ENCODE measurements around the gene PHACTR3. TPM values are rescaled to one million over a fixed set of nuclear protein-coding genes. Genes with fewer than 3 reads are reported as not detected.

Gene PHACTR3
- total RNA-seq, 1 experiment from 2014 or later, result 0.11 TPM

DNA sequence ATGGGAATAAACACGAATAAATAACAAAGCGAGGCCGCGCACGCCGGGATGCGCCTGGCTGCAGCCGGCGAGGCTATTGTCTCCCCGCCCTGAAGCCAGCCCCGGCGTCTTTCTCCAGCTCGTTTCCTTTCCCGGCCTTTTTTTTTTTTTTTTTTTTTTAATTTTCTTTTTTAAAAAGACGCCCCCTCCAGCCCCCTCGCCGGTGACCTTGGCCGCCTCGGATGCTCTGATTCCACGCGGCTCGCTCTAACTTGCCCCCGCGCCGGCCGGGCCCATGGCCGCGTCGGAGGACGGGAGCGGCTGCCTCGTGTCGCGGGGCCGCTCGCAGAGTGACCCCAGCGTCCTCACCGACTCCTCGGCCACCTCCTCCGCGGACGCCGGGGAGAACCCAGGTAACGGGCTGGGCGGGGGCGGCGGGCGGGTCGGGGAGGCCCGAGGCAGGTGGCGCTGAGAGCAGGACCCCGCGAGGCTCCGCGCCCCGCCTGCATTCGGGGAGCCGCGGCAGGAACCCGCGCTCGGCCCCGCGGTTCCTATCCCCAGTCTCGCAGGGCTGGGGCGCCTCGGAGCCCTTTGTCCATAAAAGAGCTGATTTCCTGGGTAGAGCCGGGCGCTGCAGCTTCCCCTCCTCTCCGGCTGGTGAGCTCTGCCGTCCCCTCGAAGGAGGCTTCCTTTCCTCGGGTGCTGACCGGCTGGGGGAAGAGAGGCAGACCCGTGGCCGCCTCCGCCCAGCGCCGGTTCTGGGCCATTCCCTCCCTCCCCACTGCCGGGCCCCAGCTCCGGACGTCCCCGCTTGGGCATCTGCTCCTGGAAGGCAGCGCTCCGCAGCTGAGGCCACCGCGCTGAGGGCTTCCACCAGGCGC is 631 bp downstream of the PHACTR3 start:
- Histone ChIP-seq H3K27me3 (replicated peaks; ENCODE audit: control insufficient read depth, insufficient read depth, low read length) (peaks cover 8% of the 10 kb centered on the region), H3K4me1 (no peaks in the 10 kb centered on the region), H3K9me3 (no peaks in the 10 kb centered on the region), H3K36me3 (ENCODE audit: control insufficient read depth, insufficient read depth, low read length) (no peaks in the 10 kb centered on the region), H3K4me3 (ENCODE audit: low read depth, low read length) (no peak overlapping the region)
- intact Hi-C loops (cut with micrococcal nuclease; ENCODE audit: unreplicated experiment), result no loop called here
- Mint-ChIP-seq H3K27ac (ENCODE audit: unreplicated experiment) (no peak overlapping the region), H3K9me3 (ENCODE audit: unreplicated experiment) (no peaks in the 10 kb centered on the region), H3K4me1 (ENCODE audit: low read depth, unreplicated experiment) (no peaks in the 10 kb centered on the region), H3K4me3 (ENCODE audit: unreplicated experiment) (no peak overlapping the region), H3K27me3 (ENCODE audit: insufficient read depth, unreplicated experiment) (peaks cover 52% of the 10 kb centered on the region), H3K36me3 (ENCODE audit: insufficient read depth, unreplicated experiment) (no peaks in the 10 kb centered on the region)
- BruUV-seq (replicated peaks), result no TSS peak
- no peak for DNase-seq
- POLR2A ChIA-PET, result no interaction called here
- CTCF ChIA-PET, result no interaction called here
- no peak for TF ChIP-seq CTCF (IDR thresholded peaks at IDR 0.05; ENCODE audit: insufficient read depth in 1 of 2, low read depth in 1 of 2, low read length in 1 of 2, severe bottlenecking in 1 of 2, unreplicated experiment in 1 of 2)

DNA sequence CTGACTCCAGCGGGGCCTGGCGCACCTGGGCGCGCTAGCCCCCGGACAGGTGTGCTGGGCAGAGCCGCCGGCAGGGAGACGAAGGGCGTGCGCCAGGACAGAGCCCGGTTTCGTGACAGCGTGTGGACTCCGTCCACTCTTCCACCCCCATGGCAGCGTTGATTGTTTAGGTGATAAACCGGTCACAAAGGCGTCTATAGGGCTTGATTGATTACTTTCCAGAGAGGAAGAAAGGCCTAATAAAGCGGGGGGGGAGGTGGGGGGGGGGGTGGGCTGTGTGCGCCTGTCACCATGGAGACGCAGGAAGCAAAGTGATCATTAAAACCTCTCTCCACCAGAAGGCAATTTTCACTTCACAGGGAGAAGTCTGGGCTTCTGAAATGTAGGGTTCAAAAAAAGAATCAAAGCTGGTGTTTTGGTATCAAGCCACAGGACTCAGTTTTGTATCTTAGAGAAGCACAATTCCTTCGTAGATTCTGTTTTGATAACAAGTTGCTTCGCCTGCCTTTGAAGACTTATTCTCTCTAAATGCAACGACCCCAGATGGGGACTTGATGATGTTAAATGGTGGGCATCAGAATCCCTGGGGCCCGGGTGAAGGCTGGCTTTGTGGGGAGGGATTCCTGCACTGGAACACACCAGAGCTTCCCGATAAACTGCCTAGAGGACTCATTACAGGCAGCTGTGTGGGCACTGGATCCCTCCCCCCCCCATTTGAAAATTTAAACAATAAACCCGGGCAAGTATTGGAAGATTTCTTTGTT is 1.4 kb downstream of the PHACTR3 start:
- no peaks in the 10 kb centered on the region for H3K4me1 ChIP-seq
- Mint-ChIP-seq H3K27me3 (ENCODE audit: insufficient read depth, unreplicated experiment) (peaks cover 50% of the 10 kb centered on the region), H3K4me1 (ENCODE audit: low read depth, unreplicated experiment) (no peaks in the 10 kb centered on the region), H3K27ac (ENCODE audit: unreplicated experiment) (no peak overlapping the region), H3K4me3 (ENCODE audit: unreplicated experiment) (no peak overlapping the region), H3K9me3 (ENCODE audit: unreplicated experiment) (no peaks in the 10 kb centered on the region), H3K36me3 (ENCODE audit: insufficient read depth, unreplicated experiment) (no peaks in the 10 kb centered on the region)
- intact Hi-C loops (cut with micrococcal nuclease; ENCODE audit: unreplicated experiment), result no loop called here
- no peak overlapping the region for H3K4me3 ChIP-seq (ENCODE audit: low read depth, low read length)
- ChIA-PET POLR2A (no interaction called here), CTCF (interaction anchor here (0.6 kb wide), 1 partner anchor 245 kb away, joined by 3 read pairs; no protein-coding TSS in a partner anchor)
- BruUV-seq (replicated peaks), result no TSS peak
- no peaks in the 10 kb centered on the region for H3K36me3 ChIP-seq (ENCODE audit: control insufficient read depth, insufficient read depth, low read length)
- H3K27me3 ChIP-seq (replicated peaks; ENCODE audit: control insufficient read depth, insufficient read depth, low read length), result peaks cover 6% of the 10 kb centered on the region
- H3K9me3 ChIP-seq, result no peaks in the 10 kb centered on the region
- TF ChIP-seq CTCF (IDR thresholded peaks at IDR 0.05; ENCODE audit: insufficient read depth in 1 of 2, low read depth in 1 of 2, low read length in 1 of 2, severe bottlenecking in 1 of 2, unreplicated experiment in 1 of 2), result no peak
- DNase-seq, result no peak

- no peaks in the 10 kb centered on the region for H3K36me3 Mint-ChIP-seq (ENCODE audit: insufficient read depth, unreplicated experiment)
- Histone ChIP-seq H3K9me3 (no peaks in the 10 kb centered on the region), H3K4me3 (ENCODE audit: low read depth, low read length) (no peak overlapping the region), H3K36me3 (ENCODE audit: control insufficient read depth, insufficient read depth, low read length) (no peaks in the 10 kb centered on the region), H3K4me1 (no peaks in the 10 kb centered on the region), H3K27me3 (replicated peaks; ENCODE audit: control insufficient read depth, insufficient read depth, low read length) (peaks cover 6% of the 10 kb centered on the region)
- DNase-seq, result no peak
- no peak for TF ChIP-seq CTCF (IDR thresholded peaks at IDR 0.05; ENCODE audit: insufficient read depth in 1 of 2, low read depth in 1 of 2, low read length in 1 of 2, severe bottlenecking in 1 of 2, unreplicated experiment in 1 of 2)
- no peaks in the 10 kb centered on the region for H3K4me1 Mint-ChIP-seq (ENCODE audit: low read depth, unreplicated experiment)
- no peak overlapping the region for H3K4me3 Mint-ChIP-seq (ENCODE audit: unreplicated experiment)
- no TSS peak for BruUV-seq (replicated peaks)
- intact Hi-C loops (cut with micrococcal nuclease; ENCODE audit: unreplicated experiment), result no loop called here
- no peak overlapping the region for H3K27ac Mint-ChIP-seq (ENCODE audit: unreplicated experiment)
- POLR2A ChIA-PET, result no interaction called here
- H3K9me3 Mint-ChIP-seq (ENCODE audit: unreplicated experiment), result no peaks in the 10 kb centered on the region
- H3K27me3 Mint-ChIP-seq (ENCODE audit: insufficient read depth, unreplicated experiment), result peaks cover 52% of the 10 kb centered on the region
- CTCF ChIA-PET, result interaction anchor here (0.6 kb wide), 1 partner anchor 244 kb away, joined by 3 read pairs; no protein-coding TSS in a partner anchor
Observed at GRCh38 chr20:59606566-59606965, 2.2 kb downstream of the PHACTR3 start.
